HL-60/S4 (cell line): ENCODE data around the gene ATOSB.

Experiments
- in situ Hi-C: fragments of 300-500 bp; cut with MboI; formaldehyde crosslinking; loops from 2 replicates; pipeline ENCODE4 v1.14.3; 2022; ENCODE audit warnings: low sequenced_read_pairs

ATOSB gene

GRCh38 chr9:35096035-35096849 is 19.4 kb downstream of the ATOSB start, which contains the start of gene PIGO:
PIGO (minus strand) TSS chr9:35096591; CDS start chr9:35095565, 1,026 bp downstream.
- in situ Hi-C loops: no loop called here

GRCh38 chr9:35091536-35091935 is 24.1 kb downstream of the ATOSB start:
- in situ Hi-C loops: no loop called here

GRCh38 chr9:35089434-35089833 is 26.2 kb downstream of the ATOSB start:
- in situ Hi-C loops: no loop called here

- in situ Hi-C loops: no loop called here
These were observed 30.6 kb downstream of the ATOSB start for GRCh38 chr9:35085078-35085477.

- in situ Hi-C loops: no loop called here
These were observed 36.0 kb downstream of the ATOSB start, which contains the start of gene FANCG for GRCh38 chr9:35079426-35080341. FANCG (minus strand) TSS chr9:35079942; CDS start chr9:35079524, 418 bp downstream.

- in situ Hi-C loops: no loop called here
These were observed 36.6 kb downstream of the ATOSB start for GRCh38 chr9:35079041-35079425.

GRCh38 chr9:35078066-35078465 is 37.6 kb downstream of the ATOSB start:
- in situ Hi-C loops: no loop called here

GRCh38 chr9:35076848-35077247 is 38.8 kb downstream of the ATOSB start:
- in situ Hi-C loops: no loop called here

GRCh38 chr9:35075358-35075757 is 40.3 kb downstream of the ATOSB start:
- in situ Hi-C loops: no loop called here

- in situ Hi-C loops: no loop called here
These were observed 40.9 kb downstream of the ATOSB start for GRCh38 chr9:35074791-35075190.

- in situ Hi-C loops: no loop called here
These were observed 41.5 kb downstream of the ATOSB start for GRCh38 chr9:35074141-35074540.

- in situ Hi-C loops: no loop called here
These were observed 42.4 kb downstream of the ATOSB start for GRCh38 chr9:35073279-35073612.

GRCh38 chr9:35072461-35073278 is 43.0 kb downstream of the ATOSB start, which contains the start of gene VCP:
VCP (minus strand) TSS chr9:35072625; CDS start chr9:35072353, 272 bp downstream.
- in situ Hi-C loops: no loop called here

GRCh38 chr9:35071814-35072460 is 43.7 kb downstream of the ATOSB start:
- in situ Hi-C loops: no loop called here

- in situ Hi-C loops: no loop called here
These were observed 44.5 kb downstream of the ATOSB start for GRCh38 chr9:35070823-35071813.

GRCh38 chr9:35069020-35069419 is 46.6 kb downstream of the ATOSB start:
- in situ Hi-C loops: no loop called here

GRCh38 chr9:35067056-35067455 is 48.6 kb downstream of the ATOSB start:
- in situ Hi-C loops: no loop called here

GRCh38 chr9:35060548-35061207 is 55.0 kb downstream of the ATOSB start:
- in situ Hi-C loops: no loop called here

- in situ Hi-C loops: no loop called here
These were observed 56.2 kb downstream of the ATOSB start for GRCh38 chr9:35059438-35059837.
